Amniotic epithelial cell (primary cell): ENCODE data around the gene COG3.

Experiments used
- DNase-seq: peaks from one replicate; pipeline ENCODE4 v3.0.0-alpha.2; 2010; ENCODE audit warnings: low read depth

Gene COG3

GRCh38 chr13:45447050-45447661, 17.6 kb upstream of the COG3 start:
- DNase-seq, result no peak

GRCh38 chr13:45448965-45449559, 15.7 kb upstream of the COG3 start:
- no peak for DNase-seq

DNA sequence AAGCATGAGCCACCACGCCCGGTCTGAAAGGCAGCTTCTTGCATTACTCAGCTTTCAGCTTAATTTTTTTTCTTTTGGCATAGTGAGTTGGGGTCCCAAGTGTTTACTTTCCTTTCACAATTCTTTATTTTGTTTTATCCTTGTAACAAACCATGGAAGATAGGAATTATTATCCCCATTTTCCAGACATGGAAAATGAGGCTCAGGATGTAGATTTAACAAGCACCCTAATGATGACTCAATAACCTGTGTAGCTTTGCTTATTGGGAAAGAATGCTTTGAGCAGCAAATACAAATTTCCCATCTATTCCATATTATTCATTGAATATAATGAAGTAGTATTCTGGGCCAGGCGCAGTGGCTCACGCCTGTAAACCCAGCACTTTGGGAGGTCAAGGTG, 13.5 kb upstream of the COG3 start:
- DNase-seq, result no peak

DNA sequence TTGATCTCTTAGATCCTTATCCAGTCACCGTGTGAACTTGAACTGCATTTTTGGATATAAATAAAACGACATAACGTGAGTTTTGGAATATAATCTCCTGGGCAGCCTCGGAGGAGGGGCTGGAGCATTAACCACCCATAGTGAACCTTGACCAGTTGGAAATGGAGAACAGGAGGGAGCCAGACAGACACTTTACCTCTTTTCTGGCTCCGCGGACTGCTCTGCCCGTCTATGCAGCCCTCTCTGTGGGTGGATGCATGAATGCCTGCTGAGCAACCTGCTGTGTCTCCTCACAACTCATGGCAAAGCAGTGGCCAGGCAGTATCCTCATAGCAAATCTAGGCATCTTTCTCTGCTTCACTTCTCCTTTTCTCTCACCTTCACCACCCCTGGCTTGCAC, 10.5 kb upstream of the COG3 start:
- no peak for DNase-seq

- peak; percentile 18 for DNase-seq
Observed at GRCh38 chr13:45456196-45456972, 8.4 kb upstream of the COG3 start.

DNA sequence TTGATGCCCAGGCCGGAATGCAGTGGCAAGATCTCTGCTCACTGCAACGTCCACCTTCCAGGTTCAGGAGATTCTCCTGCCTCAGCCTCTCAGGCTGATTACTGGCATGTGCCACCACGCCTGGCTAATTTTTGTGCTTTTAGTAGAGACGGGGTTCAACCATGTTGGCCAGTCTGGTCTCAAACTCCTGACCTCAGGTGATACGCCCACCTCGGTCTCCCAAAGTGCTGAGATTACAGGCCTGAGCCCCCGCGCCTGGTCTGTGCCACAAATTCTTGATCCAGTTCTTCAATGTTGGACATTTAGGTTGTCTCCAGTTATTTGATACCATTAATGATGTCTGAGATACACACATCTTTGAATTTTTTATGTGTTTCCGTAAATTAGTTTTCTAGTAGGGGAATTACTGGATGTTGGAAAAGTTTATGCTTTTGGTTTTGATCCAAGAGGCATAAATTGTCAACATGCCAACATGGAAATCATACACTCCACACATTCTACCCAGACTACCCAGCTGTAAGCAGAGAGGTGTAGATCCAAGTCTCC, 525 bp upstream of the COG3 start:
- no peak for DNase-seq

- no peak for DNase-seq
Observed at GRCh38 chr13:45466359-45466758, 1.6 kb downstream of the COG3 start.

DNA sequence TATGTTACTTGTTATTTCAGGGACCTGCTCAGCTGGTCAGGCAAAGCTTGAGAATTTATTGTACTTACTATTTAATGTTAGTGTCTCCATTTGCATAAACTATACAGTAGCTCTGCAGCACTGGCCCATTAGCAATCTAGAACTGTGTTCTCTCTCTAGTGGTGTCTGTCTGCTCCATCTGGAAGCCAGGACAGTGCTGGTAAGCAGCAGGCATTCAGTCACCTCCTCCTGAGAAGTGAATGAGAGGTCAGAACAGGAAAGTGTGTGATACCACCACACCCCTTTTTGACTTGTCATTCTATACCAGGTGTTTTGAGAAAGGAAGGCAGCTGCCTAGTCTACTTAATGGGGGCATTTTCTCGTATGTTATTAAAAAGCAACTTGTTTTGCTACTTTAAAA, 3.9 kb downstream of the COG3 start:
- DNase-seq, result no peak

DNA sequence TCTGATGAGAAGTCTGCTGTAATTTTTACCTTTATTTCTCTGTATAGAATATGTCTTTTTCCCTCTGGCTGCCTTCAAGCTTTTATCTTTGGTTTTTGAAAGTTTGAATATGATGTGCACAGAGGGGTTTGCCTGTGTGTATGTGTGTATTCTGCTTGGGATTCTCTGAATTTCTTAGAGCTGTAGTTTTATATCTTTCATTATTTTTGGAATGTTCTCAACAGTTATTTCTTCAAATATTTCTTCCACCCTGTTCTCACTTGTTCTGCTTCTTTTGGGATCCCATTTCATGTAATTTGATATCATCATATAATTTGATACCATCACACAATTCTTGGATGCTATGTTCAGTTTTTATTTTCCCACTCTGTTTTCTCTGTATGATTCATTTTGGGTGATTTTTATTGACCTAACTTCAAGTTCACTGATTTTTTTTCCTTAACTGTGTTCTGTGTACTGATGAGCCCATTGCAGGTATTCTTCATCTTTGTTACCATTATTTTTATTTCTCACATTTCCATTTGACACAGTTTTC, 7.5 kb downstream of the COG3 start:
- DNase-seq, result no peak

DNA sequence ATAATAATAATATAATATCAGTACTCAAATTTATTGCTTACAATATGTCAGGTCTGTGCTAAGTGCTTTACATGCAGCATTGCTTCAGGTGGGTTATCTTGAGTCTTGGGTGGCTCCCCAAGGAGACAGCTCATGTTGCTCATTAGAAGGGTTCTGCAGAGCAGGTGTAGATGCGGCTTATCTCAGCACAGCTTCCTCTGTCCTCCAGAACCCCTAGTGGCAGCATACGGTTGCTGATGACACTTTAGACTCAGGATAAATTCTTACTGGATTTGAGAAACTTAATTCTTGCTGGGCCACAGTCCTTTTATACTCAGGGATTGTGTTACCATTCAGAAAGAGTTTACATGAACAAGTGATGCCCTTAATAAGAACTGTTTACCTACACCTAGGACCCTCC, 8.9 kb downstream of the COG3 start:
- no peak for DNase-seq

GRCh38 chr13:45474584-45475454, 10.1 kb downstream of the COG3 start:
- no peak for DNase-seq

- no peak for DNase-seq
Observed at GRCh38 chr13:45479661-45480060, 14.9 kb downstream of the COG3 start.

DNA sequence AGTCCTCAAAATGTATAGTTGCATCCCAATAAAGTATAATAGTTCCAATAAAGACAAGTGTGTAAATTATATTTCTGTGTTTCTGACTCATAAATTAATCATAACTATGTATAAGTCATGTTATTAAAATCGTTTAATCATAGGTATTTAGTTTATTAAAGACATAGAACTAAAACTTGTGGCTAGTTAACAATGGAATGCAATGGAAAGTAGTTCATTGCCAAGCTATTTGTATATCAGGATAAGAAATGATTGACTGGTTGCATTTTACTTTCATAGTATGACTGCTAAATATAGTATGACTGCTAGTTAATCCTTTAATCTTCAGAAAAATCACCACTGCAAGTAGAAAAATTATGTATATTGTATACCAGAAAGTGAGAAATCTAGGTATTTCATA, 16.9 kb downstream of the COG3 start:
- DNase-seq, result peak; percentile 38

DNA sequence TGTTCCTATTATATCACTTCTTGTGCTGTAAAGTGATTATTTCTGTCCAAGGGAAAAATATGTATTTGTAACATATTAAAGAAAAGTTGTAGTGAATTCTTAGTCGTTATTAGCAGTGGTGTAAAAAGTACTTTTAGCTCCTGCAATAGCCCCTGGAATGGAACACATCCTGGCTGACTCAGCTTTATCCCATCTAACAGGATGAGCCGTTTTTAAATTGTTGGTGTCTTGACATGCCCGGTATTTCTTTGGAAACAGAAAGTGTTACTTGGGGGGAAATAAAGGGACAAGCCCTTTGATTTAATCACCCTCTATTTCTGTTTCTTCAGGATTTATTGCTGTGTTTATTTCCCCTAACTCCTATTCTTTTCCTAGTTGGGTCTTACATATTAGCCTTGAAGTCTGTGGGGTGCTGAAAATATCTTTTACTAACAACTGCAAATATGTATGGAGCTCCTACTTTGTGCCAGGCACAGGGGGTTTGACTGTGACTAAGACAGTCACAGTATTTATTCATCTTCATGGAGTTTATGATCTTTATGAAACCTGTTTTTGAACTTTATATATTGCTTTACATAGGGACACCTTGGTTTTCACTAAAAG, 17.9 kb downstream of the COG3 start:
- peak; percentile 34 for DNase-seq

DNA sequence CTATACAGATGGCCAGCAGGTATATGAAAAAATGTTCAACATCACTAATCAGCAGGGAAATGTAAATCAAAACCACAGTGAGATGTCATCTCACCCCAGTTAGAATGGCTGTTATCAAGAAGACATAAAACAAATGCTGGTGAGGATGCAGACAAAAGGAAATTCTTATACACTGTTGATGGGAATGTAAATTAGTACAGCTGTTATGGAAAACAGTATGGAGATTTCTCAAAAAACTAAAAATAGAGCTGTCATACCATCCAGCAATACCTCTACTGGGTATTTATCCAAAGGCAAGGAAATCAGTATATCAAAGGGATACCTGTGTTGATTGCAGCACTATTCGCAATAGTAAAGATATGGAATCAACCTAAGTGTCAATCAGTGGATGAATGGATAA, 22.9 kb downstream of the COG3 start:
- no peak for DNase-seq

DNA sequence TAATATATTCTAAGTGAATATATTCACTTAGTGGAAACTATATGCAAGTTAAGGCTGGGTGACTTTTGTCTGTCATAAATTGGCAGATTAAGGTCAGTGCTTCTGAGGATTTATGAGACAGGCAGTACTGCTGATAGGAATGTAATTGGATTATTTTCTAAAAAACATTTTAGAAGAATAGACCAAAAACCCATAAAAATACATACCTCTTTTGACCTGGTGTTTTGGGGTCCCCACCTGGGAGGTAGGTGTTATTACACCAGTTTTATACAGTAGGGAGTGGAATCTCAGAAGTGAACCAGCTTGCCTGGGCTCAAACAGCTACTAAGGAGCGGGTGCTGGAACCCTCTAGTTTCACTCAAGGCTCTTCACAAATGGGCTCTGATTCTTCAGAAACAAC, 25.3 kb downstream of the COG3 start:
- DNase-seq, result no peak

DNA sequence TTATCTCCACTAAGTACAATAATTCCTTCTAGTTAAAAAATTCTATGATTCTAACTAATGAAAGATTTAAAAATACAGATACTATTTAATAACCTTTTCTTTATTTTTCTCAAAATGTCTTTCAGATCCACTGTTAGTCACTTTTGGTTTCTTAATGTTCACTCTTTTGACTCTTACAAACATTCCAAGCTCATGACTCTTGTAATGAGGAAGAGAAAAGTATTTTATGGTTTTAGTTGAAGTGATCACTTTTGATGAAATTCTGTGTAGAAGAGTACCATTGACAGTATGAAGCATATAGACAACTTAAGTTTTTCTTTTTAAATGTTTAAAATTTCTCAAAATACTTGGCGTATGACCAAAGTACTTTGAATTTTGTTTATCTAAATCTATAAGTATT, 27.8 kb downstream of the COG3 start:
- DNase-seq, result peak; percentile 46

GRCh38 chr13:45496942-45497341, 32.2 kb downstream of the COG3 start:
- no peak for DNase-seq

GRCh38 chr13:45500492-45501174, 35.9 kb downstream of the COG3 start:
- DNase-seq, result peak; percentile 92

- DNase-seq, result no peak
Observed at GRCh38 chr13:45501175-45501526, 36.4 kb downstream of the COG3 start.

DNA sequence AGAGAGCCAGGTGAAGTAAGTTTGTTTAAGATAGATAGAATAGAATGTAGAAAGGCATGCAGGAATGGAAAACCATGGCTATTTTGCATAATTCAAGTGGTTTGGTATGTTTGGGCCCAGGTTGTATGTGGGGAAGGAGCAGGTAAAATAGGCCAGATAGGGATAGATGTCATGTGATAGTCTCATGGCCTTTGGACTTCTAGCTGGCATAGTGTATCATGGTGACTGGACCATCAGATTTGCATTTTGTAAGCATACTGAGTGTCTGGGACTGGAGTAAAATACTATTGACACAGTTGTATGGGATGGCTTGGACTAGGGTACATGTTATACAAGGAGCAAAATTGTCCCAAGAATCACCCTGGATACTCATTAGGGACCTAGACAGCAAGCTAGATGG, 38.9 kb downstream of the COG3 start:
- DNase-seq, result no peak
